NCI-H1694 treated with DMSO at 0.1 percent for 48 hours (cell line): Measurements from ENCODE around the gene MEGF9.

Experiments
- DNase-seq: peaks from one replicate; lab custom pipeline; 2025; lab: John Stamatoyannopoulos, UW

Gene MEGF9

GRCh38 chr9:120621941-120622340 is 92.3 kb downstream of the MEGF9 start:
- DNase-seq, result no peak

GRCh38 chr9:120619751-120620655 is 94.3 kb downstream of the MEGF9 start:
- DNase-seq, result peak; percentile 52

- no peak for DNase-seq
These were observed 97.0 kb downstream of the MEGF9 start for GRCh38 chr9:120616966-120617935.

GRCh38 chr9:120612218-120612617 is 102.1 kb downstream of the MEGF9 start:
- DNase-seq, result no peak

GRCh38 chr9:120611690-120612068 is 102.6 kb downstream of the MEGF9 start:
- no peak for DNase-seq

- DNase-seq, result peak; percentile 1
These were observed 103.1 kb downstream of the MEGF9 start for GRCh38 chr9:120610975-120611689.

GRCh38 chr9:120609636-120610035 is 104.6 kb downstream of the MEGF9 start:
- DNase-seq, result no peak

- DNase-seq, result no peak
These were observed 105.8 kb downstream of the MEGF9 start for GRCh38 chr9:120608421-120608820.

- DNase-seq, result no peak
These were observed 110.7 kb downstream of the MEGF9 start for GRCh38 chr9:120603591-120603990.

GRCh38 chr9:120603010-120603409 is 111.3 kb downstream of the MEGF9 start:
- no peak for DNase-seq

- DNase-seq, result no peak
These were observed 120.4 kb downstream of the MEGF9 start for GRCh38 chr9:120593955-120594277.

- DNase-seq, result no peak
These were observed 120.9 kb downstream of the MEGF9 start for GRCh38 chr9:120593250-120593954.

- DNase-seq, result no peak
These were observed 122.1 kb downstream of the MEGF9 start for GRCh38 chr9:120592210-120592609.

- no peak for DNase-seq
These were observed 126.9 kb downstream of the MEGF9 start for GRCh38 chr9:120587328-120587727.

- DNase-seq, result peak; percentile 48
These were observed 130.3 kb downstream of the MEGF9 start for GRCh38 chr9:120583958-120584369.

GRCh38 chr9:120580051-120580896 is 134.0 kb downstream of the MEGF9 start, which contains the start of gene CDK5RAP2:
Gene CDK5RAP2, minus strand, starts transcription at chr9:120580167. Its CDS starts 189 bp downstream, at chr9:120579978.
- peak; percentile 97 for DNase-seq

- peak; percentile 24 for DNase-seq
These were observed 134.9 kb downstream of the MEGF9 start for GRCh38 chr9:120579139-120580050.

GRCh38 chr9:120574473-120574872 is 139.8 kb downstream of the MEGF9 start:
- DNase-seq, result no peak

GRCh38 chr9:120572472-120572871 is 141.8 kb downstream of the MEGF9 start:
- DNase-seq, result no peak
